Muscle layer of duodenum (tissue), 2 donors: ENCODE results near the gene BTBD7.

Source experiments
- H3K27ac ChIP-seq: one replicate; pipeline ENCODE4 v1.7.0; 2013; ENCODE audit warnings: mild to moderate bottlenecking, low read length
- H3K27me3 ChIP-seq: one replicate; pipeline ENCODE4 v1.7.0; 2013; ENCODE audit warnings: low read depth, mild to moderate bottlenecking, control low read depth, low read length
- H3K36me3 ChIP-seq, 2 donors: one replicate each; pipeline ENCODE4 v1.7.0; 2013; ENCODE audit warnings: low read length in 2 of 2, control low read depth in 1 of 2, mild to moderate bottlenecking in 1 of 2; ENCODE audit not compliant: insufficient read depth in 2 of 2, control insufficient read depth in 1 of 2
- H3K4me1 ChIP-seq, 2 donors: one replicate each; pipeline ENCODE4 v1.7.0; 2013; ENCODE audit warnings: low read length in 2 of 2, mild to moderate bottlenecking in 2 of 2, control low read depth in 1 of 2, moderate library complexity in 1 of 2; ENCODE audit not compliant: insufficient read depth in 2 of 2, control insufficient read depth in 1 of 2
- H3K4me3 ChIP-seq, 2 donors: one replicate each; pipeline ENCODE4 v1.7.0; 2013; ENCODE audit warnings: low read length in 2 of 2, low read depth in 1 of 2, mild to moderate bottlenecking in 1 of 2
- H3K9me3 ChIP-seq, 2 donors: one replicate each; pipeline ENCODE4 v1.7.0; 2013; ENCODE audit warnings: low read length in 2 of 2, control low read depth in 1 of 2, mild to moderate bottlenecking in 1 of 2; ENCODE audit not compliant: control insufficient read depth in 1 of 2
- donor health status: healthy.

BTBD7 gene

DNA sequence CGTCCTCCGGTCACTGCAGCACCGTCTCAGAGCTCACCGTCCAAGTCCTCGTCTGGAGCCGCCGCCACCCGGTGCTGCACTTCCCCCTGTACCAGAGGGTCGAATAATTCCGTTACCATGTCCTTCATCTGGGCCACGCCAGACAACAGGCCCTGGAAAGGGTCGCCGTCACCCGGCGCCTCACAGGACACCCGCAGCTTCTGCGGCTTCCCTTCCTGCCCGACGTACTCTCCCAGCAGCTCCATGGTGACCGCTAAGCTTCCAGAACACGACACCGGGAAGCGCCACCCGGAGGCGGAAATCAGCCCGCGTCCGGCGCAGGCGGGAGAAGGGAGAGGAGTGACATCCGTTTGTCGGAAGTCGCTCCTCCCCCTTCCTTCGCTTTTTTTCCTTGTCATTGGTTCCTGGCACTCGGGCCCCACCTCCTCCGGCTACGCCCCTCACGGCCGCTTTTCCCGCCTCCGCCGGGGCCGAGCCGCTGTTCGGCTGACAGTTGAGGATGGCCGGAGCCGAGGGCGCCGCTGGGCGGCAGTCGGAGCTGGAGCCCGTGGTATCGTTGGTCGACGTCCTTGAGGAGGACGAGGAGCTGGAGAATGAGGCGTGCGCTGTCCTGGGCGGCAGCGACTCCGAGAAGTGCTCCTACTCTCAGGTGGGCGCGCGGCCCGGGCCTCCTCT is 125.9 kb downstream of the BTBD7 start, which contains the start of the genes GON7 and UBR7:
Gene GON7 (minus strand): TSS at position 273 of the 675 bp plus-strand sequence. CDS start 28 bp downstream, at position 245.
Gene UBR7 (plus strand): TSS at position 464 of the 675 bp plus-strand sequence. CDS start 36 bp downstream, at position 500.
- peaks cover 2 to 6% of the 10 kb centered on the region in 2 donors for H3K36me3 ChIP-seq
- peak within 1 kb of the TSS; percentile 85 to 90 for H3K4me3 ChIP-seq
- H3K9me3 ChIP-seq = no peaks in the 10 kb centered on the region
- H3K27ac ChIP-seq = peak within 1 kb of the TSS; percentile 75
- peaks cover 8 to 22% of the 10 kb centered on the region in 2 donors for H3K4me1 ChIP-seq
- no peaks in the 10 kb centered on the region for H3K27me3 ChIP-seq

GRCh38 chr14:93201155-93201704 is 131.6 kb downstream of the BTBD7 start:
- H3K27me3 ChIP-seq = no peaks in the 10 kb centered on the region

GRCh38 chr14:93200553-93200952 is 132.3 kb downstream of the BTBD7 start:
- H3K27ac ChIP-seq = no peak overlapping the region
- no peaks in the 10 kb centered on the region for H3K27me3 ChIP-seq
- peaks cover 0 to 2% of the 10 kb centered on the region in 2 donors for H3K4me1 ChIP-seq
- H3K36me3 ChIP-seq = no peaks in the 10 kb centered on the region
- no peaks in the 10 kb centered on the region for H3K9me3 ChIP-seq
- no peak overlapping the region for H3K4me3 ChIP-seq

More at GRCh38 chr14:93201155-93201704, 131.6 kb downstream of the BTBD7 start:
- Histone ChIP-seq H3K4me1 (peaks cover 0 to 9% of the 10 kb centered on the region in 2 donors), H3K4me3 (no peak overlapping the region), H3K9me3 (no peaks in the 10 kb centered on the region), H3K36me3 (no peaks in the 10 kb centered on the region), H3K27ac (no peak overlapping the region)

DNA sequence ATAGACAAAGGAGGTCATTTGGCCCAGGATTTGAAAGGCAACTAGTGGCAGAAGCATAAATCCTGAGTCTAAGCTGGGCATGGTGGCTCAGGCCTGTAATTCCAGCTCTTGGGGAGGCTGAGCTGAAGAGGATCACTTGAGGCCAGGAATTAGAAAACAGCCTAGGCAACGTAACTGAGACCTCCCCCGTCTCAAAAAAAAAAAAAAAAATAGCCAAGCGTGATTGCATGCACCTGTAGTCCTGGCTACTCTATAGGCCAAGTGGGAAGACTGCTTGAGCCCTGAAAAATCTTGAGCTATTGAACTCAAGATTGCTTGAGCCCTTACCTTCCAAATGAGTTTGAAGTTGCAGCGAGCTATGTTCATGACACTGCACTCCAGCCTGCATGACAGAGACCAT is 133.8 kb downstream of the BTBD7 start:
- H3K4me1 ChIP-seq = no peaks in the 10 kb centered on the region
- H3K4me3 ChIP-seq = no peak overlapping the region
- no peaks in the 10 kb centered on the region for H3K9me3 ChIP-seq
- no peak overlapping the region for H3K27ac ChIP-seq
- H3K36me3 ChIP-seq = no peaks in the 10 kb centered on the region
- no peaks in the 10 kb centered on the region for H3K27me3 ChIP-seq

GRCh38 chr14:93195316-93195999 is 137.4 kb downstream of the BTBD7 start:
- H3K27ac ChIP-seq = no peak overlapping the region

More at GRCh38 chr14:93195316-93195999, 137.4 kb downstream of the BTBD7 start:
- Histone ChIP-seq H3K27me3 (no peaks in the 10 kb centered on the region), H3K4me3 (no peak overlapping the region), H3K9me3 (no peaks in the 10 kb centered on the region), H3K36me3 (no peaks in the 10 kb centered on the region), H3K4me1 (no peaks in the 10 kb centered on the region)
